ENCODE results near the gene PANX2. TPM values are rescaled to one million over a fixed set of nuclear protein-coding genes. Genes with fewer than 3 reads are reported as not detected.
A peak's percentile ranks its signal among the peaks of the same experiment; 100 is the strongest.

Gene PANX2
- total RNA-seq, 1 experiment from 2014 or later, result 9.4 TPM

GRCh38 chr22:50200461-50201190 lies 30.1 kb downstream of the PANX2 start, which contains the start of gene SELENOO:
TSS of gene SELENOO (plus strand) at chr22:50201011. CDS start at chr22:50201037, 26 bp downstream.
- peaks cover 25% of the 10 kb centered on the region for H3K79me2 ChIP-seq (ENCODE audit: low read length)
- H3F3A ChIP-seq (ENCODE audit: low read length, unreplicated experiment), result no peaks in the 10 kb centered on the region
- H3K9ac ChIP-seq (ENCODE audit: low read length), result peak within 1 kb of the TSS; percentile 73
- no peaks in the 10 kb centered on the region for H4K20me1 ChIP-seq (ENCODE audit: low read length)
- CTCF ChIA-PET, result no interaction called here
- H3K27ac ChIP-seq (ENCODE audit: low read length), result no peak within 1 kb of the TSS
- TF ChIP-seq EZH2 (IDR thresholded peaks at IDR 0.05; ENCODE audit: low read length, unreplicated experiment) (no peak), EZH2phosphoT487 (IDR thresholded peaks at IDR 0.05; ENCODE audit: borderline replicate concordance, low read length) (no peak)
- TF ChIP-seq, protein P1, sequence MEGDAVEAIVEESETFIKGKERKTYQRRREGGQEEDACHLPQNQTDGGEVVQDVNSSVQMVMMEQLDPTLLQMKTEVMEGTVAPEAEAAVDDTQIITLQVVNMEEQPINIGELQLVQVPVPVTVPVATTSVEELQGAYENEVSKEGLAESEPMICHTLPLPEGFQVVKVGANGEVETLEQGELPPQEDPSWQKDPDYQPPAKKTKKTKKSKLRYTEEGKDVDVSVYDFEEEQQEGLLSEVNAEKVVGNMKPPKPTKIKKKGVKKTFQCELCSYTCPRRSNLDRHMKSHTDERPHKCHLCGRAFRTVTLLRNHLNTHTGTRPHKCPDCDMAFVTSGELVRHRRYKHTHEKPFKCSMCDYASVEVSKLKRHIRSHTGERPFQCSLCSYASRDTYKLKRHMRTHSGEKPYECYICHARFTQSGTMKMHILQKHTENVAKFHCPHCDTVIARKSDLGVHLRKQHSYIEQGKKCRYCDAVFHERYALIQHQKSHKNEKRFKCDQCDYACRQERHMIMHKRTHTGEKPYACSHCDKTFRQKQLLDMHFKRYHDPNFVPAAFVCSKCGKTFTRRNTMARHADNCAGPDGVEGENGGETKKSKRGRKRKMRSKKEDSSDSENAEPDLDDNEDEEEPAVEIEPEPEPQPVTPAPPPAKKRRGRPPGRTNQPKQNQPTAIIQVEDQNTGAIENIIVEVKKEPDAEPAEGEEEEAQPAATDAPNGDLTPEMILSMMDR (conservative IDR thresholded peaks at IDR 0.05; ENCODE audit: low read depth, low read length), result no peak
- peaks cover 3% of the 10 kb centered on the region for H3K4me1 ChIP-seq (ENCODE audit: insufficient read depth, low read length)
- POLR2A ChIA-PET (ENCODE audit: unreplicated experiment), result no interaction called here
- peak within 1 kb of the TSS; percentile 97 for H3K4me2 ChIP-seq (ENCODE audit: low read length)
- intact Hi-C loops (cut with micrococcal nuclease), result no loop called here
- no TSS peak for BruUV-seq (replicated peaks)
- H3K27me3 ChIP-seq (ENCODE audit: low read length), result no peaks in the 10 kb centered on the region
- H3K9me2 ChIP-seq (replicated peaks; ENCODE audit: low read length), result no peaks in the 10 kb centered on the region
- H3K4me3 ChIP-seq (ENCODE audit: low read length), result peak within 1 kb of the TSS; percentile 89
- no peaks in the 10 kb centered on the region for H3K36me3 ChIP-seq (ENCODE audit: low read depth, low read length)
- DNase-seq (peak; percentile 80), ATAC-seq (peak; percentile 82)
- no peaks in the 10 kb centered on the region for H3K9me3 ChIP-seq (ENCODE audit: low read length)
- H2AFZ ChIP-seq (ENCODE audit: low read length), result peak within 1 kb of the TSS; percentile 67; the same call in 1 of the 2 replicates

DNA sequence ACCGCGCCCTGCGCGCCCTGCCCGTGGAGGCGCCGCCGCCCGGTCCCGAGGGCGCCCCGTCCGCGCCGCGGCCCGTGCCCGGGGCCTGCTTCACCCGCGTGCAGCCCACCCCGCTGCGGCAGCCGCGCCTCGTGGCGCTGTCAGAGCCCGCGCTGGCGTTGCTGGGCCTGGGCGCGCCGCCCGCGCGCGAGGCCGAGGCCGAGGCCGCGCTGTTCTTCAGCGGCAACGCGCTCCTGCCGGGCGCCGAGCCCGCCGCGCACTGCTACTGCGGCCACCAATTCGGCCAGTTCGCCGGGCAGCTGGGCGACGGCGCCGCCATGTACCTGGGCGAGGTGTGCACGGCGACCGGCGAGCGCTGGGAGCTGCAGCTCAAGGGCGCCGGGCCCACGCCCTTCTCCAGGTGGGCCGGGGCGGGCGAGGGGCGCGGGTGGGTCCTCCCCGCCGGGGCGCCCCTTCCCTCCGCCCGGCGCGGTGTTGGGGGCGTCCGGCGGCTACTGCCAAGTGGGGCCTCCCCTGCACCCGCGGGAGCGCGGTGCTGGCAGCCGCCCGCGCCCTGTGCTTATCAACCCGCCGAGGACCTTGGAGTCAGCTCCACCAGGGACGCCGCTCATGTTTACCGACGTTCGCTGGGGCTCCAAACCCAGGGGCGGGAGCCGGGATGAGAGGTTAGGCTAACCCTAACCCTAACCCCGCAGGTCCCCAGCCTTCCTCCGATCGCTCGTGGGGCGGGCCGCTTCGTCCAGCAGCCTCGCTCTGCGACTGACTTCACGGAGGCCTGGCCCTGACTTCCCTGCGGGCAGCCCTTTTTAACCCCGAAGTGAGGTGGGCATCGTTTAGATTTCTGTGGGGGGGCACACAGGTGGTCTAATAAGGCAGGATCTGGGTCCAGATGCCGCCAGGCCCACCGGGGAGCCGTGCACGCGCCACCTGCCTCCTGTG lies 30.9 kb downstream of the PANX2 start:
- CTCF ChIA-PET, result no interaction called here
- intact Hi-C loops (cut with micrococcal nuclease), result no loop called here

More for the DNA sequence above, 30.9 kb downstream of the PANX2 start:
- no peaks in the 10 kb centered on the region for H3K9me3 ChIP-seq (ENCODE audit: low read length)
- no peaks in the 10 kb centered on the region for H3F3A ChIP-seq (ENCODE audit: low read length, unreplicated experiment)
- H4K20me1 ChIP-seq (ENCODE audit: low read length), result no peaks in the 10 kb centered on the region
- TF ChIP-seq, protein P1 (conservative IDR thresholded peaks at IDR 0.05; ENCODE audit: low read depth, low read length), result no peak
- no peak for TF ChIP-seq EZH2phosphoT487 (IDR thresholded peaks at IDR 0.05; ENCODE audit: borderline replicate concordance, low read length)
- TF ChIP-seq EZH2 (IDR thresholded peaks at IDR 0.05; ENCODE audit: low read length, unreplicated experiment), result no peak
- peaks cover 3% of the 10 kb centered on the region for H3K4me1 ChIP-seq (ENCODE audit: insufficient read depth, low read length)
- no TSS peak for BruUV-seq (replicated peaks)
- peak overlapping the region; percentile 97 for H3K4me2 ChIP-seq (ENCODE audit: low read length)
- H2AFZ ChIP-seq (ENCODE audit: low read length), result peak overlapping the region; percentile 10; the same call in 1 of the 2 replicates
- peak overlapping the region; percentile 73 for H3K9ac ChIP-seq (ENCODE audit: low read length)
- peaks cover 25% of the 10 kb centered on the region for H3K79me2 ChIP-seq (ENCODE audit: low read length)
- H3K36me3 ChIP-seq (ENCODE audit: low read depth, low read length), result no peaks in the 10 kb centered on the region
- H3K9me2 ChIP-seq (replicated peaks; ENCODE audit: low read length), result no peaks in the 10 kb centered on the region
- peak overlapping the region; percentile 89 for H3K4me3 ChIP-seq (ENCODE audit: low read length)
- POLR2A ChIA-PET (ENCODE audit: unreplicated experiment), result no interaction called here
- H3K27me3 ChIP-seq (ENCODE audit: low read length), result no peaks in the 10 kb centered on the region
- DNase-seq, result no peak
- no peak overlapping the region for H3K27ac ChIP-seq (ENCODE audit: low read length)
- peak; percentile 25 for ATAC-seq
